Right atrium auricular region (tissue), 2 donors: ENCODE results near the gene GNG10. TPM values are rescaled to one million over a fixed set of nuclear protein-coding genes. Genes with fewer than 3 reads are reported as not detected.
A peak's percentile ranks its signal among the peaks of the same experiment; 100 is the strongest.

Experiments used
- DNase-seq: peaks from one replicate; pipeline ENCODE4 v3.0.0-alpha.2; 2019; ENCODE audit warnings: low spot score
- H3K27ac ChIP-seq, 2 donors: fragments of 200-600 bp; sonication (generic); 1 replicate in 1 of 2; 2 replicates in 1 of 2; pipeline ENCODE4 v1.5.1; 2016 to 2019
- H3K27me3 ChIP-seq, 2 donors: fragments of 200-600 bp; sonication (generic); one replicate each; pipeline versions ENCODE4 v1.5.1 to v1.6.0; 2017 to 2019
- H3K36me3 ChIP-seq: fragments of 200-600 bp; sonication (generic); one replicate; pipeline ENCODE4 v1.5.1; 2016
- H3K4me1 ChIP-seq, 2 donors: fragments of 200-600 bp; sonication (generic); one replicate each; pipeline versions ENCODE4 v1.5.1 to v1.6.0; 2017 to 2019
- H3K4me3 ChIP-seq, 2 donors: fragments of 200-600 bp; sonication (generic); 1 replicate in 1 of 2; 2 replicates in 1 of 2; pipeline ENCODE4 v1.5.1; 2017 to 2019; ENCODE audit warnings: mild to moderate bottlenecking in 1 of 2, moderate library complexity in 1 of 2
- H3K9me3 ChIP-seq, 2 donors: fragments of 200-600 bp; sonication (generic); one replicate each; pipeline ENCODE4 v1.5.1; 2019
- total RNA-seq, 2 donors: library from RNA; depleted of rRNA; stranded (reverse); fragments of >200 nt; gene quantifications; one replicate each; pipeline ENCODE4 v1.1.0, GENCODE V29; 2016
- TF ChIP-seq, protein P1 (sequence below), 2 donors: fragments of 200-600 bp; sonication (generic); IDR thresholded peaks; one replicate each; pipeline ENCODE4 v1.5.1; 2019; ENCODE audit warnings: antibody characterized with exemption in 2 of 2

GNG10 gene
- total RNA-seq, 2 donors from 2014 or later = 44.5 to 45.1 TPM

DNA sequence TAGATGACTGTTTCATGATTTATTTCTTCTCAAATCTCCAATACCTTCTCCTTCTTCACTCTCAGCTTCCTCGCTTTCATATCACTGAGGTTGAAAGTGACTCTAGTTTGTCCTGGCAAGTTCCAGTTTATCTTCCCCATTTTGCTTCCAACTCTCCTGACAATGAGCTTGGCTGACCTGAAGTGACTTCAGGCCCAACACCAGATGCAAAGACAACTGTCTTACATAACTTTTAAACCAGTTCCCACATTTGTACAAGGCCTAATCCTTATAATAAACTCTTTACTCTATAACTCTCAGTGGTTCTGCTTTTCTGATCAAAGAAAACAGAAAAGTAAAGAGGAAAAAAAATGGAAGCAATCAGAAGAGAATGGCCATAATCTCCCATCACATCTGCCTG lies 22.0 kb downstream of the GNG10 start:
- Histone ChIP-seq H3K36me3 (peaks cover 4% of the 10 kb centered on the region), H3K27ac (no peak overlapping the region), H3K9me3 (no peaks in the 10 kb centered on the region), H3K4me3 (no peak overlapping the region), H3K27me3 (no peaks in the 10 kb centered on the region), H3K4me1 (no peaks in the 10 kb centered on the region)
- no peak for DNase-seq
- TF ChIP-seq, protein P1, sequence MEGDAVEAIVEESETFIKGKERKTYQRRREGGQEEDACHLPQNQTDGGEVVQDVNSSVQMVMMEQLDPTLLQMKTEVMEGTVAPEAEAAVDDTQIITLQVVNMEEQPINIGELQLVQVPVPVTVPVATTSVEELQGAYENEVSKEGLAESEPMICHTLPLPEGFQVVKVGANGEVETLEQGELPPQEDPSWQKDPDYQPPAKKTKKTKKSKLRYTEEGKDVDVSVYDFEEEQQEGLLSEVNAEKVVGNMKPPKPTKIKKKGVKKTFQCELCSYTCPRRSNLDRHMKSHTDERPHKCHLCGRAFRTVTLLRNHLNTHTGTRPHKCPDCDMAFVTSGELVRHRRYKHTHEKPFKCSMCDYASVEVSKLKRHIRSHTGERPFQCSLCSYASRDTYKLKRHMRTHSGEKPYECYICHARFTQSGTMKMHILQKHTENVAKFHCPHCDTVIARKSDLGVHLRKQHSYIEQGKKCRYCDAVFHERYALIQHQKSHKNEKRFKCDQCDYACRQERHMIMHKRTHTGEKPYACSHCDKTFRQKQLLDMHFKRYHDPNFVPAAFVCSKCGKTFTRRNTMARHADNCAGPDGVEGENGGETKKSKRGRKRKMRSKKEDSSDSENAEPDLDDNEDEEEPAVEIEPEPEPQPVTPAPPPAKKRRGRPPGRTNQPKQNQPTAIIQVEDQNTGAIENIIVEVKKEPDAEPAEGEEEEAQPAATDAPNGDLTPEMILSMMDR (IDR thresholded peaks at IDR 0.05) = no peak

DNA sequence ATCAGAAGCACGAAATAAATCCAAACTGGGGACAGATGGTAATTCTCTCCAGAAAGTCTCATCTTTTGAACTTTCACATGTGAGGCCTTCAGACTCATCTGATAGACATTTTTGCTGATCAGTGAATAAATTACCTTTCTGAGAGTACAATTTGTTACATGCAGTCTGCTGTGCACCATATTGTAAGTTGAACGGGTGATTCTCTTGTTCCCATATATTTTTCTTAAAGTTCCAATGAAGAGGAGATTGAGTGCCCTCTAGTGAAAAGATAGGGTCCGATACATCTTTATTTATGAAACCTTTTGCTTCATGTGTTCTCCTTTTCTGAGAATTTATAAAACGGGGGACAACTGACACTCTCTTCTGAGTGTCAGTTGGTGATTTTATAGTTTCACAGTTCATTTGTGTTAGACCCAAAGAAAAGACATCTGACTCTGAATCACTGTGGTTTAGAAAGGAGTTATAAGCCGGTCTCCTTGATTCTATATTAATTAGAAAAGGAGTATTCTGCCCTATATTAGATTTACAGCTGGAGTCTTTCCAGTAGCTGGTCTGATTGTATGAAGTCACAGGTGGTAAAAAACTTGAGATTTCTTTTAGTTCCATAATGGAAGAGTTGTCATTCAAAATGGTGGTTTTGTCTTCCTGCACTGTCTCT lies 30.4 kb downstream of the GNG10 start:
- no peaks in the 10 kb centered on the region for H3K36me3 ChIP-seq
- H3K27me3 ChIP-seq = no peaks in the 10 kb centered on the region
- no peak overlapping the region for H3K27ac ChIP-seq
- TF ChIP-seq, protein P1 (IDR thresholded peaks at IDR 0.05) = peak in 1 of 2 donors; percentile 39
- H3K9me3 ChIP-seq = no peaks in the 10 kb centered on the region
- H3K4me1 ChIP-seq = no peaks in the 10 kb centered on the region
- DNase-seq = no peak
- H3K4me3 ChIP-seq = no peak overlapping the region

DNA sequence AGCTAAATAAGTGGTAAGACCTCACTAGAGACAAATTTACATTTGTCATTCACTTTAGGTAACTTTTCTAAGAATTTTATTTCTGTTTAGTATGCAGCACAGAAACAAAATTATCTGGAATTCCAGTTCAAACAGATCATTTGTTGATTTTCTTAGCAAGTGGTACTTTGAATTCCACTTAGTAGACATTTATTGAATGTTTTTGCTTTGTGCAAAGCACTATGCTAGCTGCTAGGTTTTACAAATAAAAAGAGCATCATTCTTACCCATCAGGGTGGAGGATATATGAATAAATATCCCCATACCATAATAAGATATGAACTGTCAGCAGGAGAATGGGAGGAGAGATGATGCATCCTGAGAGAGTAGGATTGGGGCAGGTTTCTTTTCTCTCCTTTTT lies 35.4 kb downstream of the GNG10 start:
- Histone ChIP-seq H3K4me1 (no peaks in the 10 kb centered on the region), H3K4me3 (no peak overlapping the region), H3K36me3 (no peaks in the 10 kb centered on the region), H3K27me3 (no peaks in the 10 kb centered on the region), H3K27ac (no peak overlapping the region), H3K9me3 (no peaks in the 10 kb centered on the region)
- TF ChIP-seq, protein P1 (IDR thresholded peaks at IDR 0.05) = no peak
- DNase-seq = no peak

DNA sequence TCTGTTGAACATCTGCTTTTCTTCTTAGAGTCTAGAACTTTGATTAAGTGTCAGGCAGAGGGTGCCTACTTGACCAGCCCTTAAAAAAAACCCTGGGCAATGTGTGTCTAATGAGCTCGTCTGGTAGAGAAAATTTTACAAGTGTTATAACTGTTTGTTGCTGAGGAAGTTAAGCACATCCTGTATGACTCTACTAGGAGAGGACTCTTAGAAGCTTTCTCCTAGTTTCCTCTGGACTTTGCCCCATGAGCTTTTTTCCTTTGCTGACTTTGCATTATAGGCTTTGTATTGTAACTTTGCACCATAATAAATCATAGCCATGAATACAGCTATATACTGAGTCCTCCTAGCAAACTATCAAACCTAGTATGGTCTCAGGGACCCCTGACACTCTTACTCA lies 39.4 kb downstream of the GNG10 start:
- H3K4me3 ChIP-seq = no peak overlapping the region
- DNase-seq = no peak
- no peaks in the 10 kb centered on the region for H3K36me3 ChIP-seq
- H3K27ac ChIP-seq = no peak overlapping the region
- H3K9me3 ChIP-seq = no peaks in the 10 kb centered on the region
- TF ChIP-seq, protein P1 (IDR thresholded peaks at IDR 0.05) = no peak
- no peaks in the 10 kb centered on the region for H3K4me1 ChIP-seq
- H3K27me3 ChIP-seq = no peaks in the 10 kb centered on the region

DNA sequence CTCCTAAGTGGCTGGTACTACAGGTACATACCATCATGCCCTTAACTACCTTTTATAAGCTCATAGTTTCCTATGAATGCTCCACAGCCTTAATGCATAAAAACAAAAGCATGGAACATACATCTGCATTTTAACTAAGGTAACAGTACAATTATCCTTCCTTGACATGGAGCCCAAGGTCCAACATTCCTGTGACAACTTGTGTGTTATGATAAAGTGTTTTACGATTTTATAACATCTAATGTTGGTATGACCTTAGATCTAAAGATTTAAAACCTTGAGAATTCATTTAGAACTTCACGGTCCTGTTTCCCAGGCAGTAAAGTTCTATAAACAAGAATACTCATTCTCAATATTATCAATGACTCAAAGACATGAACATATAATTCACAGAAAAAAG lies 43.1 kb downstream of the GNG10 start:
- TF ChIP-seq, protein P1 (IDR thresholded peaks at IDR 0.05) = no peak
- Histone ChIP-seq H3K9me3 (no peaks in the 10 kb centered on the region), H3K4me3 (no peak overlapping the region), H3K27ac (no peak overlapping the region), H3K36me3 (no peaks in the 10 kb centered on the region), H3K4me1 (no peaks in the 10 kb centered on the region), H3K27me3 (no peaks in the 10 kb centered on the region)
- no peak for DNase-seq

DNA sequence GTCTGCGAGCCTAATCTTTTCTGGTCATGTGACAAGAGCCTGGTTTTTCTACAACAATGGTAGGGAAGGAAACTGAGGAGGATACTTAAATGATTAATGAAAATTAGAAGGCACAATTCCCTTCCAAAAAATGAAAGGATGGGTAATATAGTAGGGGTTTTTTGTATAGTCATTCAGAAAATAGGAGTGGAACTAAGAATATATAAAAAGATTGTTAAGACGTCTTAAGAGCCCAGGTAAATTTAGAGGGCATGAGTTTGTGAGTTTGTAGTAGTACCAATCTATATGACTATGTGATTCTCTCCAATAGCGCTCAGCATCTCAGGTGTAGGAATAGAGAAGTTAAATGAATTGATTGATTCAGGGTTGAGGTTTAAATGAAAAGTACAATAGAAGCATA lies 50.1 kb downstream of the GNG10 start:
- no peaks in the 10 kb centered on the region for H3K27me3 ChIP-seq
- H3K27ac ChIP-seq = no peak overlapping the region
- no peak for DNase-seq
- no peaks in the 10 kb centered on the region for H3K36me3 ChIP-seq
- H3K9me3 ChIP-seq = no peaks in the 10 kb centered on the region
- TF ChIP-seq, protein P1 (IDR thresholded peaks at IDR 0.05) = no peak
- H3K4me3 ChIP-seq = no peak overlapping the region
- no peaks in the 10 kb centered on the region for H3K4me1 ChIP-seq
